K562 (cell line): ENCODE data around the gene TMEM120B. TPM values are rescaled to one million over a fixed set of nuclear protein-coding genes. Genes with fewer than 3 reads are reported as not detected.

Experiments used
- ARNT ChIP-seq, 2 experiments: fragments of 450-650 bp; IDR thresholded peaks; 2 replicates each; pipeline ENCODE4 v1.6.1; 2016; ENCODE audit warnings: mild to moderate bottlenecking in 1 of 2
- BACH1 ChIP-seq: fragments of 200-800 bp; sonication (Bioruptor generic); IDR thresholded peaks from 2 replicates; pipeline ENCODE4 v1.6.1; 2016; ENCODE audit warnings: missing genetic modification characterization, missing compliant biosample characterization
- BRD9 ChIP-seq: fragments of 450-650 bp; IDR thresholded peaks from 2 replicates; pipeline ENCODE4 v1.6.1; 2018; ENCODE audit warnings: low read depth; ENCODE audit not compliant: partially characterized antibody
- CHD1 ChIP-seq: fragments of 200-600 bp; sonication (generic); IDR thresholded peaks from one replicate; pipeline ENCODE4 v1.6.1; 2012; ENCODE audit warnings: mild to moderate bottlenecking, moderate library complexity, low read length, inconsistent platforms
- CREB5 ChIP-seq: fragments of 250-450 bp; sonication (Bioruptor Pico); IDR thresholded peaks from 2 replicates; pipeline ENCODE4 v1.5.0; 2020; ENCODE audit warnings: mild to moderate bottlenecking
- DDX20 ChIP-seq: fragments of 450-650 bp; IDR thresholded peaks from 2 replicates; pipeline ENCODE4 v1.6.1; 2016; ENCODE audit warnings: missing genetic modification characterization, low read depth, mild to moderate bottlenecking, missing compliant biosample characterization, moderate library complexity
- FOXK1 ChIP-seq: sonication (generic); formaldehyde crosslinking; IDR thresholded peaks from 2 replicates; pipeline ENCODE4 v1.8.0; 2022; ENCODE audit warnings: missing genetic modification reagents, mild to moderate bottlenecking, borderline replicate concordance
- HEY1 ChIP-seq: fragments of 250-450 bp; sonication (Bioruptor Pico); IDR thresholded peaks from 2 replicates; pipeline ENCODE4 v1.5.0; 2020; ENCODE audit warnings: mild to moderate bottlenecking, moderate library complexity, borderline replicate concordance
- HNRNPH1 ChIP-seq: fragments of 200-400 bp; formaldehyde crosslinking; optimal IDR thresholded peaks from 2 replicates; pipeline ENCODE3; 2017; ENCODE audit warnings: low read depth, mild to moderate bottlenecking, low read length, moderate library complexity
- HNRNPL ChIP-seq: fragments of 200-400 bp; formaldehyde crosslinking; IDR thresholded peaks from 2 replicates; pipeline ENCODE4 v1.6.1; 2017; ENCODE audit warnings: low read depth, mild to moderate bottlenecking, low read length
- KAT2B ChIP-seq: IDR thresholded peaks from one replicate; pipeline ENCODE4 v1.6.1; 2012; ENCODE audit warnings: low read depth, mild to moderate bottlenecking, control low read depth, inconsistent platforms, low read length, moderate library complexity
- MLLT1 ChIP-seq, 2 experiments: fragments of 450-650 bp; IDR thresholded peaks; 2 replicates each; pipeline ENCODE4 v1.6.1; 2016
- PTRF ChIP-seq: fragments of 450-650 bp; IDR thresholded peaks from 2 replicates; pipeline ENCODE4 v1.6.1; 2016; ENCODE audit warnings: mild to moderate bottlenecking, missing genetic modification characterization, missing compliant biosample characterization
- THRAP3 ChIP-seq: fragments of 450-650 bp; IDR thresholded peaks from 2 replicates; pipeline ENCODE4 v1.6.1; 2016; ENCODE audit warnings: mild to moderate bottlenecking, inconsistent platforms, borderline replicate concordance
- ZBTB9 ChIP-seq: fragments of 450-650 bp; formaldehyde crosslinking; IDR thresholded peaks from 2 replicates; pipeline ENCODE4 v1.4.0; 2020; ENCODE audit warnings: mild to moderate bottlenecking, moderate library complexity
- ZFP91 ChIP-seq: sonication (generic); formaldehyde crosslinking; IDR thresholded peaks from 2 replicates; pipeline ENCODE4 v1.8.0; 2022; ENCODE audit warnings: mild to moderate bottlenecking, missing genetic modification reagents
- ZNF3 ChIP-seq: fragments of 250-450 bp; sonication (Bioruptor Pico); IDR thresholded peaks from 2 replicates; pipeline ENCODE4 v1.5.0; 2021; ENCODE audit warnings: mild to moderate bottlenecking, moderate library complexity
- ZNF311 ChIP-seq: fragments of 250-450 bp; sonication (Bioruptor Pico); IDR thresholded peaks from 2 replicates; pipeline ENCODE4 v1.4.0; 2020; ENCODE audit warnings: mild to moderate bottlenecking, moderate library complexity
- ZNF449 ChIP-seq: fragments of 250-450 bp; sonication (Bioruptor Pico); IDR thresholded peaks from 2 replicates; pipeline ENCODE4 v1.8.0; 2022; ENCODE audit warnings: moderate library complexity, mild to moderate bottlenecking, inconsistent platforms
- ZNF589 ChIP-seq: fragments of 200-800 bp; sonication (Bioruptor generic); IDR thresholded peaks from 2 replicates; pipeline ENCODE4 v1.6.1; 2016; ENCODE audit warnings: low read depth, missing genetic modification characterization, missing compliant biosample characterization
- polyA plus RNA-seq, 8 experiments: library from polyadenylated mRNA; depleted of rRNA in 4 of 8; stranded (reverse) in 5 of 8; unstranded in 3 of 8; fragments of >200 nt; fragmentation: Nextera tagmentation in 2 of 8; fragmentation: Illumina TruSeq in 1 of 8; extraction: Ambion mirVana in 2 of 8; extraction: Trizol in 1 of 8; gene quantifications; 2 replicates each; pipeline versions ENCODE4 v1.2.1 to v1.2.3, GENCODE V29; 2011 to 2014; ENCODE audit warnings: inconsistent platforms in 1 of 8, missing spikeins in 1 of 8
- total RNA-seq, 7 experiments: library from RNA; depleted of rRNA in 6 of 7; stranded (reverse); fragments of >200 nt in 6 of 7; fragmentation: Illumina TruSeq in 2 of 7; extraction: Trizol in 2 of 7; gene quantifications; 2 replicates each; pipeline versions ENCODE4 v1.2.1 to v1.2.3, GENCODE V29; 2011 to 2021; ENCODE audit warnings: low replicate concordance in 1 of 7

The TMEM120B gene
- total and polyA plus RNA-seq, 9 of the 15 experiments (the other 6 are each of a cell fraction or from before 2014, with no cell fraction given) = 1.7 to 18.6 (median 7.4) TPM

GRCh38 chr12:121802485-121802842, 89.9 kb downstream of the TMEM120B start (continued):
- TF ChIP-seq ARNT (IDR thresholded peaks at IDR 0.05) (peak in 1 of 2 experiments; percentile 65; a peak in 3 of 4 replicates), KAT2B (no peak), HEY1 (CRISPR knock-in tag) (no peak), HNRNPL (0 out of 2 replicates have a peak, but pooled peaks have one; percentile 26), BRD9 (peak; percentile 85), ZNF449 (CRISPR knock-in tag) (0 out of 2 replicates have a peak, but pooled peaks have one; percentile 25), MLLT1 (IDR thresholded peaks at IDR 0.05) (peak; percentile 93 to 96), ZBTB9 (CRISPR knock-in tag) (0 out of 2 replicates have a peak, but pooled peaks have one; percentile 33), CHD1 (peak; percentile 86), ZNF589 (CRISPR knock-in tag) (0 out of 2 replicates have a peak, but pooled peaks have one; percentile 58), ZFP91 (CRISPR knock-in tag) (no peak), THRAP3 (peak; percentile 81; the same call in 1 of the 2 replicates), DDX20 (tag) (0 out of 2 replicates have a peak, but pooled peaks have one; percentile 42), PTRF (tag) (0 out of 2 replicates have a peak, but pooled peaks have one; percentile 35), ZNF3 (CRISPR knock-in tag) (no peak), ZNF311 (CRISPR knock-in tag) (peak; percentile 58), BACH1 (tag) (0 out of 2 replicates have a peak, but pooled peaks have one; percentile 39), CREB5 (CRISPR knock-in tag) (0 out of 2 replicates have a peak, but pooled peaks have one; percentile 69), FOXK1 (CRISPR knock-in tag) (no peak), HNRNPH1 (no peak)
